GM23338 (cell line): Measurements from ENCODE around the gene CAMTA1.

Source experiments
- CREB1 ChIP-seq: fragments of 250-450 bp; sonication (Bioruptor Pico); IDR thresholded peaks from 2 replicates; pipeline ENCODE4 v1.5.0; 2020; ENCODE audit warnings: low read depth, mild to moderate bottlenecking, moderate library complexity
- EZH2 ChIP-seq: fragments of 200-600 bp; sonication (generic); IDR thresholded peaks from one replicate; pipeline ENCODE4 v1.8.0; 2017; ENCODE audit warnings: antibody characterized with exemption, mild to moderate bottlenecking, low read depth; ENCODE audit not compliant: unreplicated experiment
- JUNB ChIP-seq: IDR thresholded peaks from one replicate; pipeline ENCODE4 v1.6.1; 2016; ENCODE audit warnings: antibody characterized with exemption; ENCODE audit not compliant: unreplicated experiment
- POLR2AphosphoS5 ChIP-seq: IDR thresholded peaks from 2 replicates; pipeline ENCODE4 v1.6.1; 2016; ENCODE audit warnings: antibody characterized with exemption, low read depth
- TF ChIP-seq, protein P1 (sequence below): IDR thresholded peaks from 2 replicates; pipeline ENCODE4 v1.6.1; 2016; ENCODE audit warnings: antibody characterized with exemption
- TF ChIP-seq, protein P2 (sequence below), 2 experiments: fragments of 200-600 bp in 1 of 2; sonication (generic) in 1 of 2; conservative IDR thresholded peaks; 2 replicates each; pipeline versions ENCODE4 v1.5.1 to v1.6.1; 2016 to 2017; ENCODE audit warnings: antibody characterized with exemption in 2 of 2, low read depth in 2 of 2, mild to moderate bottlenecking in 2 of 2, moderate library complexity in 1 of 2

DNA sequence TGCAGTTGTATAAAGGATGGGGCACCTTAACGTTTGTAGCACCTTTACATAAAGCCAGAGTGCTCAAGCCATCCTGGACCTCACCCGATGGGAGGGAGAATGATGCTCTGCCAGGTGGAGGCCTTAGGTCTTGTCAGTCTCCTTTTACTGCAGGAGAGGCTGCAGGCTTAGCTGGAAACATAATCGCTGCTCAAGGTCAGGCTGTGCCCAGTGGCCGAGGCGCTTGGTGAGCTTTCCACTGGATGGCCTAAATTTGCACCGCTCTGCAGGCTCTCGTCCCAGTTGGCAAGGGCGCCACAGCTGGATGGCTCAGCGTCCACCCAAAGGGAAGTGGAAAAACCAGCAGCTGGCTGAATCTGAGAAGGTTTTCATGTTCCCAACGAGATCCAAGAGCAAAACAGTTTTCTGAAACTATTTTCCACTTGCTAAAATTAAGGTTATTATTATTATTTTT is 438.9 kb downstream of the CAMTA1 start:
- TF ChIP-seq, protein P1, sequence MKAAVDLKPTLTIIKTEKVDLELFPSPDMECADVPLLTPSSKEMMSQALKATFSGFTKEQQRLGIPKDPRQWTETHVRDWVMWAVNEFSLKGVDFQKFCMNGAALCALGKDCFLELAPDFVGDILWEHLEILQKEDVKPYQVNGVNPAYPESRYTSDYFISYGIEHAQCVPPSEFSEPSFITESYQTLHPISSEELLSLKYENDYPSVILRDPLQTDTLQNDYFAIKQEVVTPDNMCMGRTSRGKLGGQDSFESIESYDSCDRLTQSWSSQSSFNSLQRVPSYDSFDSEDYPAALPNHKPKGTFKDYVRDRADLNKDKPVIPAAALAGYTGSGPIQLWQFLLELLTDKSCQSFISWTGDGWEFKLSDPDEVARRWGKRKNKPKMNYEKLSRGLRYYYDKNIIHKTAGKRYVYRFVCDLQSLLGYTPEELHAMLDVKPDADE: no peak
- TF ChIP-seq CREB1: no peak
- TF ChIP-seq EZH2: no peak
- TF ChIP-seq, protein P2, sequence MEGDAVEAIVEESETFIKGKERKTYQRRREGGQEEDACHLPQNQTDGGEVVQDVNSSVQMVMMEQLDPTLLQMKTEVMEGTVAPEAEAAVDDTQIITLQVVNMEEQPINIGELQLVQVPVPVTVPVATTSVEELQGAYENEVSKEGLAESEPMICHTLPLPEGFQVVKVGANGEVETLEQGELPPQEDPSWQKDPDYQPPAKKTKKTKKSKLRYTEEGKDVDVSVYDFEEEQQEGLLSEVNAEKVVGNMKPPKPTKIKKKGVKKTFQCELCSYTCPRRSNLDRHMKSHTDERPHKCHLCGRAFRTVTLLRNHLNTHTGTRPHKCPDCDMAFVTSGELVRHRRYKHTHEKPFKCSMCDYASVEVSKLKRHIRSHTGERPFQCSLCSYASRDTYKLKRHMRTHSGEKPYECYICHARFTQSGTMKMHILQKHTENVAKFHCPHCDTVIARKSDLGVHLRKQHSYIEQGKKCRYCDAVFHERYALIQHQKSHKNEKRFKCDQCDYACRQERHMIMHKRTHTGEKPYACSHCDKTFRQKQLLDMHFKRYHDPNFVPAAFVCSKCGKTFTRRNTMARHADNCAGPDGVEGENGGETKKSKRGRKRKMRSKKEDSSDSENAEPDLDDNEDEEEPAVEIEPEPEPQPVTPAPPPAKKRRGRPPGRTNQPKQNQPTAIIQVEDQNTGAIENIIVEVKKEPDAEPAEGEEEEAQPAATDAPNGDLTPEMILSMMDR (conservative IDR thresholded peaks at IDR 0.05; ENCODE audit: low read depth in 2 of 2): no peak
- no peak for TF ChIP-seq POLR2AphosphoS5
- no peak for TF ChIP-seq JUNB
